Stimulated activated CD4-positive, alpha-beta T cell treated with anti-CD3 and anti-CD28 coated beads, Interleukin-15, amount 100 ng/mL, for 24 hours (primary cell): ENCODE data around the gene NUDT8.
A peak's percentile ranks its signal among the peaks of the same experiment; 100 is the strongest.
"Not testable (repeated sequence)": the region's sequence is repeated elsewhere in the genome, so short reads cannot be mapped to it uniquely, and the experiment has no call there.

Source experiments
- DNase-seq: peaks from one replicate; pipeline ENCODE4 v3.0.0-alpha.2; 2020

NUDT8 gene

DNA sequence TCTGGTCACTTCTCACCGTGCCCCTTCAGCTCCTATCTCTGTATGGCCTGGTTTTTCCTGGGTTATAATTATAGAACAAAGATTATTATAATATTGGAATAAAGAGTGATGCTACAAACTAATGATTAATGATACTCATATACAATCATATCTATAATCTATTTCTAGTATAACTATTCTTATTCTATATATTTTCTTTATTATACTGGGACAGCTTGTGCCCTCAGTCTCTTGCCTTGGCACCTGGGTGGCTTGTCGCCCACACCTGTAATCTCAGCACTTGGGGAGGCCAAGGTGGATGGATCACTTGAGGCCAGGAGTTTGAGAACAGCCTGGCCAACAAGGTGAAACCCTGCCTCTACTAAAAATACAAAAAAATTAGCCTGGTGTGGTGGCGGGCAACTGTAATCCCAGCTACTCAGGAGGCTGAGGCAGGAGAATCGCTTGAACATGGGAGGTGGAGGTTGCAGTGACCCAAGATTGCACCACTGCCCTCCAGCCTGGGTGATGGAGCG lies 30.0 kb upstream of the NUDT8 start:
- not testable (repeated sequence) for DNase-seq

DNA sequence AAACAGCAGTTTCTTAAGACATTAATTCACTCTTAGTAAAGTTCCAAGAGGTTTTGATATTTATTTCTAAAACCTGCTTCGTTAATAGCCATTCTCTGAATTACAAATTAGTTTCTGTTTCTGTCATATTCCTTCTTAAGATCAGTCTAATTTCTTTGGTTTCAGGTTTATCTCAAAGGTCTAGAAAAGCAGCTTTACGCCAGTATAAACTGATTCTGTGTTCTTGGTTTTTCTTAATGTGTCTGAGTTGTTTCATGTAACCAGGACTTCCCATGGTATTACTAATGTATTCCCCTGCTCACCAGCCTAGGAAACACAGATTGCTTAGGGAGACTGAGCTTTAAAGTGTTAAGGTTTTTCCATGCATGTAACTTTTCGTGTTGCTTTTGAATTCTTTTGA lies 27.6 kb upstream of the NUDT8 start:
- no peak for DNase-seq

DNA sequence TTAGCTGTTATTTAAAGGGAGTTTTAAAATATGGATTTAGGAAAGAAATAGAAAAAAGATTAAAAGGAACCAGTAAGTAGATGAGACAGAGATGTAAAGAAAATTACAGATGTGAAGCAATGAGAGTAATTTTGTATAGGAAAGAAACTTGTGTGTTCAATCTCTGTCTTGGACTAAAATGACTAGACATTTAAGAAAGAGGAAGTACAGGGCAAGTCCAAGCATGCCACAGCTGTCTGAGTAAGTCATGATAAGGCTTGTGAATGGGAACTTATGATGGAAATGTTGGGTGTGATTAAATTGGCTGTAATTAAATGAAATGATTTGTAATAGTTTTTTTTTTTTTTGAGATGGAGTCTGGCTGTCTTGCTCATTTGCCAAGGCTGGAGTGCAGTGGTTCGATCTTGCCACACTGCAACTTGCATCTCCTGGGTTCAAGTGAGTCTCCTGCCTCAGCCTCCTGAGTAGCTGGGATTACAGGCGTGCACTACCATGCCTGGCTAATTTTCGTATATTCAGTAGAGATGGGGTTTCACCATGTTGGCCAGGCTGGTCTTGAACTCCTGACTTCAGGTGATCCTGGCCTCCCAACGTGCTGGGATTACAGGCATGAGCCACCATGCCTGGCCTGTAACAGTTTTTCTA lies 26.7 kb upstream of the NUDT8 start:
- no peak for DNase-seq

DNA sequence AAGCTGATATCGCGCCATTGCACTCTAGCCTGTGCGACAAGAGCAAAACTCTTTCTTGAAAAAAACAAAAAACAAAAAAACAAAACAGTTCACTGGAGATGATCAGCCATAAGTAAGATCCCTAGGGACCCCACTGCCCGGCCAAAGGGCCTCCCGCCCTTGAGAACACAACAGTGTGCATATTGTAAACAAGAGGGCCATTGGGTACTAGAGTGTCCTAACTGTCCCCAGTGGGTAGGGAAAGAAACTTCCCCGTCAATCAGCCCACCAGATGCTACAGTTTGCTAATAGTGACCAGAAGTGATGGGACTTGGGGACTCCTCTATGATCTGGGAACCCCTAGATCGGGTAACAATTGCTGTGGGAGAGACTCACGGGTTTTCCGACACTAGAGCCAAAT lies 24.5 kb upstream of the NUDT8 start:
- DNase-seq, result no peak

DNA sequence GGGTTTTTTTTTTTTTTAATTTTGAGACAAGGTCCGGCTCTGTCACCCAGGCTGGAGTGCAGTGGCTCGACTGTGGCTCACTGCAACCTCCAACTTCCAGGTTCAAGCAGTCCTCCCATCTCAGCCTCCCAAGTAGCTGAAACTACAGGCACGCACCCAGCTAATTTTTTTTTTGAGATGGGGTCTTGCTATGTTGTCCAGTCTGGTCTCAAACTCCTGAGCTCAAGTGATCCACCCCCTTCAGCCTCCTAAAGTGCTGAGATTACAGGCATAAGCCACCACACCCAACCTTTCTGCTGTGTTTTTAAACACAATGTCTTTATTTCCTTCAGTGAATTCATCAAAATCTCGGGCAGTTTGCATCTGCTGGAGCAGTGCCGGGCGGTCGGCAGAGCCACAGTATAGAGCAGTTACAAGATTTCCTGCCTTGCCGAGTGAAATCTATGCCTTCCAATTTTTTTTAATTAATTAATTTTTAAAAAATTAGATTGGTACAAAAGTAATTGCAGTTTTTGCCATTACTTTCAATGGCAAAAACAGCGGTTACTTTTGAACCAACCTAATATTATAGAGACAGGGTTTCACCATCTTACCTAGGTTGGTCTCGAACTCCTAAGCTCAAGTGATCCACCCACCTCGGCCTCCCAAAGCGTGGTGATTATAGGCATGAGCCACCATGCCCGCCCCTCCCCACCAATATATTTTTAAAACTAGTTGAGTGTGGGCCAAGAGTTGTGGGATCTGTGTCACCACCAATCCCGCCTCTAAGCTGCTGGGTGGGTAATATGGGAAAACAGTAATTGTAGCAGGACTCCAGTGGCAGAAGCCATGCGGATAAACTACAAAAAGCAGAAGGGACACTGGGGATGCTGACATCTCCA lies 23.5 kb upstream of the NUDT8 start:
- DNase-seq, result no peak

DNA sequence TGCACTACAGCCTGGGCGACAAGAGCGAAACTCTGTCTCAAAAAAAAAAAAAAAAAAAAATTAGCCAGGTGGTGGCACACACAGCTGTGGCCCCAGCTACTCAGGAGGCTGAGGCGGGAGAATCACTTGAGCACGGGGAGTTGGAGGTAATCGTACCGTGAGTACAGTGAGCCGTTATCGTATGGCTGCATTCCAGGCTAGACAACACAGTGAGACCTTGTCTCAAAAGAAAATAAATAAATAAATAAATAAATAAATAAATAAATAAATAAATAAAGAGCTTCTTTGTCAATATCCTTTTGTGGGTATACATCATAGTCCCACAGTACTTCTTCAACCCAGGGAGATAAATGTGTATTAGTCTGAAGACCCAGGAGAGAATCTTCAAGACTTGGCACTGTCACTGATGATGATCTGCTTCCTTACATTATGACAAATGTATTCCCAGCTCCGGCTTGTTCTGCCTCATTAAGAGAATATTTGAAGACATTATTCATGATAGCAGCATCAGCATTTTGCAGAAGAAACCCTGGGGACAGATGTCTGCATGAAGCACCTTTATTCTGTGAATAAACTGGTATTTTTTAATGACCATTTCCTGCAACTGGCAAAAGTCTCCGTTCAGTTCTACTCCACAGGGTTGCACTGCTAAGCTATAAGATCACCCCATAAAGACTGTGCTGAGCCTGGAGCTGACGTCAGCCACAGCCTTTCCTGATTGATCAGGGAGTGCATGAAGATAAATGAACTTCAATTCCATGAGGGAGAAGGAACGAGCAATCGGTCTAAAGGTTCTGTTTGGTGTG lies 22.4 kb upstream of the NUDT8 start:
- DNase-seq, result no peak

DNA sequence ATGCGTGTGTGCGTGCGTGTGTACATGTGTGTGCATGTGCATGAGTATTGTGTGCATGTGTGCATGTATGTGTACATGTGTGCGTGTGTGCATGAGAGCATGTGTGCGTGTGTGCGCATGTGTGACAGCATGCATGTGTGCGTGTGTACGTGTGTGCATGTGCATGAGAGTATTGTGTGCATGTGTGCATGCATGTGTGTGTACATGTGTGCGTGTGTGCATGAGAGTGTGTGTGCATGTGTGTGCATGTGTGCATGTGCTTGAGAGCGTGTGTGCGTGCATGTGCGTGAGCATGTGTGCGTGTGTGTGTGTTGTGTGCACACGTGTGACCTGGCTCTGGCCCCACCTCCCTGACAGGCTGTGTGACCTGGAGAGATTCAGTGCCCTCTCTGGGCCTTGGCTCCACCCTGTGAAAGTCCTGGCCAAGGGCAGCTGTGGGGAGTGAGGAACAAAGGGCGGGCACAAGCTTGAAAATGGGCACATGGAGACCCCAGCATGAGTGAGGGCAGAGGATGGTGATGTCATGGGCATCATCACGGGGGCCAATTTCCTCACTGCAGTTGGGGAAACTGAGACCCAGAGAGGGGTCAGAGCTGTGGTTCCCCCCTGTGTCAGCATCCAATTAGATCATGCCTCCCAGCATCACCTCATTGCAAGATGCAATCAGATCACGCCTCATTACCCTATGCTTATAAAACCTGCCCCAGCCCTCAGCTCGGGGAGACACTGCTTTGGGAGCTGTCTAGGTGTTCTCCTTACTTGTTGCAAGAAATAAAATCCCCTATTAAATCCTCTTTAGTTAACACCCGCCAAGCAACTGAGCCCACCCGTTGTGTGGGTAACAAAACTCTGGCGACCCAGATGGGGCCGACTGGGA lies 20.1 kb upstream of the NUDT8 start:
- DNase-seq, result no peak

DNA sequence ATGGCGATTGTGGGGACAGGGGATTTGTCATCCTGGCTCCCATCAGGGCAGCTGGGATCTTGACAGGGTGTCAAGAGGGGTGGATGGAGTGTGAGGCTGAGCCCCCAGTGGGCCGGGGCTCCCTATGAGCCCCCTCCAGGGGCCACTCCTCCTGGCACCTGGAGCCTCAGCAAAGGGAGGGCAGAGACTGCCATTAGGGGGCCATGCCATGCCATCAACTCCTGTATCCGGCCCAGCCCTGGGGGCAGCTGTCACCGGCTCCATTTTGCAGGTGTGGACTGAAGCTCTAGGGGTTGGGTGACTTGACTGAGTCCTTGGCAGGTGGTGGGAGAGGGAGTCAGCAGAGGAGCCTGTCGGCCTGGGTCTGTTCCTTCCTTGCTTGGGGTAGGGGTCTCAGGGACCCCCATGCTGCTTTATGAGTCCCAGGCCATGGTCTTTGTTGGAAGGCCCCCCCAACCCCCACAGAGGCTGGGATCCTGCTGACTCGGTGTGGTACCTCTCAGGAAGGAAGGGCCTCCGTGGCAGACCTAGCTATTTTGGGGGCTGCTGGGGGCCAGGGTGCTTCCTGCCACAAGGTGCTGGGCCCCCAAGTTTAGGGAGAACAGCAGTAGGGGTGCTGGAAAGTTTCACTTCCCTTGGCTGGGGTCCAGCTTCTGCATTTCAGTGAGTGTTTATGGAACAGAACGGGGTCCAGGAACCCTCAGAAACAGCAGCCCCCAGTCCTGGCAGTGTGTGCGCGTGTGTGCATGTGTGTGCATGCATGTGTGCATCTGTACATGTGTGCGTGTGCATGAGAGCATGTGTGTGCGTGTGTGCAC lies 19.3 kb upstream of the NUDT8 start:
- no peak for DNase-seq

DNA sequence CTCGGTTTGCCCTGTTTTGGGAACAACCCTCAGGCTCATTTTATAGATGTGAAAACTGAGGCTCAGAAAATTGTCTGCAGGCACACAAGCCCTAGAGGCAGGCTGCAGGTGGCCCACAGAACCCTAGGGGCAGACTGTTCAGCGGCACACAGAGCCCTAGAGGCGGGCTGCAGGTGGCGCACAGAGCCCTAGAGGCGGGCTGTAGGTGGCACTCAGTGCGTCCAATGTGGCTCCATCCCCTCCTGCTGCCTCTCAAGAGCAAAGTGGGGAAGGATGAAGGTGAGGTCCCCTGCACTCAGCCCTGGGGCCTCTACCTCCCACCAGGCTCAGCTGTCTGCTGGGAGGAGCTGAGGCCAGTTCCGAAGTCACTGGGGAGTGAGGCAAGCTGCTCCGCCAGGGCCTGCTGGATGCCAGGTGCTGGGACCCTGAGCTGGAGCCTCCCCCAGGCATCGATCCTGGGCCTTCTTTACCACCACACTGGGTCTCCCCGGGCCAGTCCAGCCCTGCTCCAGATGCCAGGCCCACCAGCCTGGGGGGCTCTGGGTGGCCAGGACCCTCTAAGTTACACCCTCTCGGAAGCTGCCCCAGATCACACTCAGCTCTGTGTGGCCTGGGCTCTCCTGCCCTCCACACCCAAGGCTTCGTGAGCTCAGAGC lies 18.5 kb upstream of the NUDT8 start:
- peak; percentile 67 for DNase-seq

DNA sequence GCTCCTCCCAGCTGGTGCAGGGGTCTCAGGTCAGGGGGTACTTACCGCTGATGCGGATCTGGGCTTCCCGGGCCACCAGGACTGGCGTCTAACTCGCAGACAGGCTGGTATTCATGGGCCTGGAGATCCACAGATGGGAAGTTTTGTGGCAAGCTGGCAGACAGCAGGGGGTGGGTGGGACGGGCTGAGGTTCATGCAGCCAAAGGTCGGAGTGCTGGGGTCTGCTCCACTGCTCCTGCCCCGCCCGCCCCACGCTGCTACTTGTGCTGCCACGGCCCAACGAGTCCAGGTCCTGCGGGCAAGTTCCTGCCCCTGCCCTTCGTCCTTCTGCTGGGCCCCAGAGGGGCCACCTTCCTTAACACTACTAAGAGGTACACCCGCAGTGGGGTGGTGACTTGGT lies 17.7 kb upstream of the NUDT8 start:
- DNase-seq, result no peak

DNA sequence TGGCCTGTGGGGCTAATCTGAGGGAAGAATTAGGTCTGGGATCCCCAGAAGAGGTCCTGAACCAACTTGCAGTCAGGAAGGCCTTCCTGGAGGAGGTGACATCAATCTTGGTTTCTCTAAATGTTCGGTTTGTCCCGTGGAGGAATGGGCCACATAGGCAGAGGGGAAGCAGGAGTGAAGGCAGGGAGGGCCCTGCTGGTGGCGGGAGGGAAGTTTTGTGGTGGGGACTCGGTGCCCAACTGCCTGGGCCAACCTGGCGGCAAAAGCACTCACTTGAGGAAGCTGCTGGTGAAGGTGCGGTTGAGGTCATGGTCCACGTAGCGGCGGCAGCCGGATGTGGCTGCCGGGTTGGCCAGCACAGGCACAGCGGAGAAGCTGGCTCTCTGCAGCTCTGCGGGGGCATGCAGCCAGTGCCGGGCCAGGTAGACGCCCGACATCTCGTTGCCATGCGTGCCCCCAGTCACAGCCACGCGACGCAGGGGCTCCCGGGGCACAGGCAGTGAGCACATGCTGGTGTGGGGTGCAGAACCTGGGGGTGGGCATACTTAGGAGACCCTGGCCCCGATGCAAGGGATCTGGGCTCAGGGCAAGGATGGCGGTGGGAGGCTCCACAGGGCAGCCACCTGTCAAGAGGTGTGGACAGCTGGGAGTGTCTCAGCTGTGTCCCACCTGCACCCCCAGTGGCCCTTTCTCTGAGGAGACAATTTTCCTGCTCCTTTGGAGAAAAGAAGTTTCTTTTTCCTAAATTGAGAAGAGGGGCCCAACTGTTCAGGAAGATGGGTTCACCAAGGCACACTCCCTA lies 17.0 kb upstream of the NUDT8 start:
- peak; percentile 56 for DNase-seq

DNA sequence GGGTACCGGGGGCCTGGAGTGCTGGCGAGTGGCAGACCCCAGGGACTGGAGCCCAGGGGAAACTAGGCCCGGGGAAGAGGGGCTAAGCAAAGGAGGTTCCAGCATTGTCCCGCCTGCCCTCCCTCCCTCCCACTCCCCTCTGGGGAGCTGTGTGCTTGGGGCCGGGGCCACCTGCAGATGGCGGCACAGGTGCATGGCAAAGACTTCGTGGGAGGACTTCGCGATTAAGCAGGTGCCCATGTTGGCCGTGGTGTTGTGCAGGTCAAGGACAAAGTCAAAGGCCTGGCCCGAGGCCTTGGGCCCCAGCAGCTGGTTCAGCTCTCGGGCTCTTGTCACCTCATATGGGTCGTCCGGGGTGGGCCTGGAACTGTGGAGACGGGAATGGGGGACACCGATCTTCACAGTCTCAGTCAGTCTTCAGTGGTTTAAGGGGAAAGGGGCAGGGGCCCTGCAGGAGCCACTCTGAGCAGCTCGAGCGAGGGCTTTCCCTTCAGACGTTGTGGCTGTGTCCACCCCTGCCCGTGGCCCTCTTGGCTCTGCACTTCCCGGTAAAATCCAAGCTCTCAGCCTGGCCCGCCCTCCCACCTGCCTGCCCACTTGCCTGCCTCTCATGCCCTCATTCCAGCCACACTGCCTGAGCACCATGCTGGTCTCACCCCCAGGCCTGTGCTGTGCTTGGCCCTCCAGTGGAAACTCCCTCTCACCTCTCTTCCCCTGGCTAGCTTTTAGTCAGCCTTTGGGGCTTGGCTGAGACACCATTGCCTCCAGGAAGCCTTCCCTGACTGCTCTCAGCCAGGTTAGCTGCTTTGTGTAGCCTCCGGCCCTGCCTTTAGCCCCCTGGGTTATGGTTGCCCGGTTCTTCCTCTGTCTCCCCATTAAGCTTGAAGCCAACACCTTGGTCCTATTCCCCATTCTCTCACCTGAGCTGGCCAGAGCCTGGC lies 16.1 kb upstream of the NUDT8 start:
- DNase-seq, result no peak

DNA sequence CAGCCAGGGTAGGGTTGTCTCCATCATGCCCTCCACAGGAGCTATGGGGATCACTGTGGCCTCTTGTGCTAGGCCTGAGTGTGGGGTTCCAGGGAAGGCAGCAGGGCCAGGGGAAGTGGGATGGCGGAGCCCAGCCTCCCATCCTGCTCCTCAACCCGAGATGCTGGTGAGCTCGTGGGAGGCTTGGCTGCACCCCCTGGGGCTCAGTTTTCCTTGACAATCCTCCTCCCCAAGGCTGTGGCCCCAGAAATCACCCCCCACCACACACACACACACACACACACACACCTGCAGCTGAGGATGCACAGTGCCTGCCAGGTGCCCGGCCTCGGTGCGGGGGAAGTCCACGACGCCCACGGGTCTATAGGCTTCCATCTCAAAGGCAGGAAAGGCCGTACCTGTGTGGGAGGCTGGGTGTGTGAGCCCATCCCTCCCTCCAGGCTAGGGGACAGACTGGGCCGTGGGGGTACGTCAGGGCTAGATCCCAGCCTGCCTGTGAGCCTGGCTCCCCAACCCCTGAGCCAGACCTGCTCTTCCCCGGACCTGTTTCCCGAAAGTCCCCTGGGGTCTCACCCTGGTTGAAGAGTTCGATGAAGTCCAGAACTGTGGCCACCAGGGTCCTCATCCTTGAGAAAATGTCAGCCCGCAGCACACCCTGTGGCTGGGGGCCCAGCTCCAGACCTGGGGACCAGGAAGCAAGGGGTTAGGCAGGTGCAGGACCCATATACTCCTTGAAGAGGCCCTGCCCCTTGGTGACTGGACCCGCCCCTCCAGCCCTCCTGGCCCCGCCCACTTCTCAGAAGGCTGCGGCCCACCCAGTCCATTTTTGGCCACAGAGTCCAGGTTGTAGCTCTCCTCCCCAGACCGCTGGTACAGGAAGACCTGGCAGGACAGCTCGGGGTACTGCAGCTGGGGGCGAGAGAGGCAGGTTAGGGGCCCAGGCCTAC lies 15.0 kb upstream of the NUDT8 start:
- no peak for DNase-seq

DNA sequence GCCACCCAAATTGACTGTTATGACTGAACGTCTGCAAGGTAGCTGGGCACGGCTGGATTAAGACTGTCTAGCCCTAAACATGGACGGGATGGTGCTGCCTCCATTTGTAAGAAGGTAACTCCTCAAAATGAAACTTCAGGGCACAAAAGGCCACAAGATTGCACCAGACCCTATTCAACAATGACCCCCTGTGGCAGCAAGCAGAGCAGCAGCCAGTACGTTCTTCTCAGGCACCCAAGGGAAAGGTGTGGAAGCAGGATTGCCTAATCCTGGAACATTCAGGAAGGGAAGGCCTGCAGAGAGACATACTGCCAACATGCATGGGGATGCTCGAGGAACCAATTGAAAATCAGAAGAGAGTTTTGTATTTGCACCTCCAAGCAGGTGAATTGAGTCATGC lies 14.3 kb upstream of the NUDT8 start:
- no peak for DNase-seq

DNA sequence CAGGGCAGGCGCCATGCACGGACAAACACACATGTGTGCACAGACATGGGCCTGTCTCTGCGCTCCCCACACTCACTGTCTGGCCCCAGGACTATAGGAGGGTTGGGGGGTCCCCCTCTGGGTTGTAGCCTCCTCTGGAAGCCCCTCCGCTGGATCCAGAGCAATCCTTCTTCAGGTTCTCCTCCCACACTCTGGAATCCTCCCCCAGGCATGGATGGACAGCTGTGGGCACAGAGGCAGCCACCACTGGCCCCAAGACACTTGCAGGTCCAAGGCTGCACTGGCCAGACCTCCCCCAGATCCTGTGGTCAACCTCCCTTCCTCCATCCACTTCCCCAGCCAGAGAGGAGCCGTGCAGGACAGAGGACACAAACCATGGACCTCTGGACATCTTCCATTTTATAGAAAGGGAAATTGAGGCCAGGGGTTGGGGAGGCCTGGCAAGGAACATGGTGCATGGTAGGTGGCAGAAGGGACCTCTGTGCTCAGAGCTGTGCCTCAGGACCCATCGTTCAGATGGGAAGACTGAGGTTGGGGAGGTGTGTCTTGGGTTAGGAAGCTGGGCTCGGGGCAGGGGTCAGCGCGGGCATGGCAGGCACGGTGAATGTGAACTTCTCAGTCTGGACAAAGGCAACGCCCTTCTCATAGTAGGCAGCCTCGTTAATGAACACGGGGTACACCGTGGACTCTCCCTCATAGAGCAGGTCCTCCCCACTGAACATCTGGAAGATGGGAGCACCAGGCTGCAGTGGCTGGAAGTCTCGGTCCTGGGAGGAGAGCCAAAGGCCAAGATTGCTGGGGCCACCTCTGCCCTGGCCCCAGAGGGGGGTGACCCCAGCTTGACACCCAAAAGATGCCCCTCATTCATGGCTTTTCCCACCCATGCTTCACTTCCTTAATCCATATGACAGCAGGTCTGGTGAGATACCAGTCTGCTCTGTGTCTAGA lies 12.7 kb upstream of the NUDT8 start:
- DNase-seq, result no peak
